GM23248 (cell line): ENCODE data around the gene IPO11. TPM values are rescaled to one million over a fixed set of nuclear protein-coding genes. Genes with fewer than 3 reads are reported as not detected.

ENCODE experiments used
- DNase-seq: peaks from one replicate; pipeline ENCODE4 v3.0.0-alpha.2; 2015
- H2AFZ ChIP-seq: fragments of 200-600 bp; sonication (generic); 2 replicates; pipeline ENCODE4 v1.6.1; 2016; ENCODE audit warnings: antibody characterized with exemption
- H3F3A ChIP-seq: fragments of 200-600 bp; sonication (generic); 2 replicates; pipeline ENCODE4 v1.6.1; 2016; ENCODE audit warnings: mild to moderate bottlenecking, antibody characterized with exemption, mixed run types; ENCODE audit not compliant: insufficient read depth
- H3K27ac ChIP-seq: fragments of 200-600 bp; sonication (generic); 2 replicates; pipeline ENCODE4 v1.5.1; 2016; ENCODE audit warnings: mild to moderate bottlenecking
- H3K27me3 ChIP-seq: fragments of 200-600 bp; sonication (generic); replicated peaks from 2 replicates; pipeline ENCODE4 v1.6.1; 2016; ENCODE audit warnings: mild to moderate bottlenecking; ENCODE audit not compliant: insufficient read depth
- H3K36me3 ChIP-seq: fragments of 200-600 bp; sonication (generic); 2 replicates; pipeline ENCODE4 v1.6.1; 2016; ENCODE audit warnings: low read depth, mild to moderate bottlenecking
- H3K4me1 ChIP-seq: fragments of 200-600 bp; sonication (generic); 2 replicates; pipeline ENCODE4 v1.6.1; 2016; ENCODE audit warnings: mild to moderate bottlenecking; ENCODE audit not compliant: insufficient read depth
- H3K4me2 ChIP-seq: fragments of 200-600 bp; sonication (generic); one replicate; pipeline ENCODE4 v1.6.1; 2016; ENCODE audit warnings: mild to moderate bottlenecking; ENCODE audit not compliant: unreplicated experiment
- H3K4me3 ChIP-seq: fragments of 200-600 bp; sonication (generic); 2 replicates; pipeline ENCODE4 v1.5.1; 2016; ENCODE audit warnings: mild to moderate bottlenecking
- H3K79me2 ChIP-seq: fragments of 200-600 bp; sonication (generic); 2 replicates; pipeline ENCODE4 v1.6.1; 2016; ENCODE audit warnings: mild to moderate bottlenecking; ENCODE audit not compliant: insufficient read depth
- H3K9ac ChIP-seq: fragments of 200-600 bp; sonication (generic); 2 replicates; pipeline ENCODE4 v1.6.1; 2016; ENCODE audit warnings: mild to moderate bottlenecking
- H3K9me2 ChIP-seq: fragments of 200-600 bp; sonication (generic); 2 replicates; pipeline ENCODE4 v1.6.1; 2016; ENCODE audit warnings: mixed run types, mild to moderate bottlenecking, moderate library complexity; ENCODE audit not compliant: insufficient read depth
- H3K9me3 ChIP-seq: fragments of 200-600 bp; sonication (generic); one replicate; pipeline ENCODE4 v1.6.1; 2017; ENCODE audit warnings: low read depth
- H4K20me1 ChIP-seq: fragments of 200-600 bp; sonication (generic); 2 replicates; pipeline ENCODE4 v1.6.0; 2016; ENCODE audit not compliant: insufficient read depth
- EZH2 ChIP-seq: fragments of 200-600 bp; sonication (generic); IDR thresholded peaks from 2 replicates; pipeline ENCODE4 v1.6.1; 2018; ENCODE audit warnings: antibody characterized with exemption, mild to moderate bottlenecking; ENCODE audit not compliant: insufficient read depth, poor library complexity, severe bottlenecking
- EZH2phosphoT487 ChIP-seq: fragments of 200-600 bp; sonication (generic); IDR thresholded peaks from 2 replicates; pipeline ENCODE4 v1.6.1; 2018; ENCODE audit warnings: antibody characterized with exemption, moderate library complexity, mild to moderate bottlenecking, low read depth; ENCODE audit not compliant: insufficient read depth
- WGBS, 2 experiments: methylation state at CpG; one replicate each; pipeline ENCODE4 v1.1.6; 2015 to 2017; ENCODE audit warnings: low lambda C conversion rate in 2 of 2, low coverage in 1 of 2; ENCODE audit errors: missing lambda C conversion rate in 2 of 2; 5-methylcytosine and 5-hydroxymethylcytosine counted together
- in situ Hi-C: fragments of 300-500 bp; cut with MboI; formaldehyde crosslinking; loops from 2 replicates; pipeline ENCODE4 v1.15.0; 2020
- polyA plus RNA-seq: library from polyadenylated mRNA; unstranded; fragments of >200 nt; fragmentation: Nextera tagmentation; extraction: Ambion mirVana; gene quantifications from 2 replicates; pipeline ENCODE4 v1.2.1, GENCODE V29; 2016
- total RNA-seq: library from RNA; depleted of rRNA; stranded (reverse); fragments of >200 nt; shearing (Covaris generic); gene quantifications from 2 replicates; pipeline ENCODE4 v1.2.3, GENCODE V29; 2014

Gene IPO11
- total and polyA plus RNA-seq, 2 experiments from 2014 or later = 19.9 to 26.5 TPM

GRCh38 chr5:62627121-62627520 lies 214.6 kb downstream of the IPO11 start:
- in situ Hi-C loops = no loop called here
- no peaks in the 10 kb centered on the region for H3K36me3 ChIP-seq

GRCh38 chr5:62627901-62628300 lies 215.3 kb downstream of the IPO11 start:
- in situ Hi-C loops = no loop called here
- H3K27me3 ChIP-seq = no peaks in the 10 kb centered on the region
- WGBS, 2 experiments = 94 to 96% methylated on average over 5 of the region's 5 CpGs
- no peaks in the 10 kb centered on the region for H3K9me3 ChIP-seq
- no peak overlapping the region for H3K9ac ChIP-seq
- TF ChIP-seq EZH2phosphoT487 (no peak), EZH2 (no peak)
- no peaks in the 10 kb centered on the region for H3K4me1 ChIP-seq
- H3K36me3 ChIP-seq = no peaks in the 10 kb centered on the region
- H3K9me2 ChIP-seq = no peaks in the 10 kb centered on the region
- H2AFZ ChIP-seq = no peak overlapping the region
- H3K27ac ChIP-seq = no peak overlapping the region
- no peak overlapping the region for H3K4me2 ChIP-seq
- H3K79me2 ChIP-seq = no peaks in the 10 kb centered on the region
- no peak overlapping the region for H3K4me3 ChIP-seq
- no peaks in the 10 kb centered on the region for H3F3A ChIP-seq
- no peak for DNase-seq
- H4K20me1 ChIP-seq = no peaks in the 10 kb centered on the region

More at GRCh38 chr5:62627121-62627520, 214.6 kb downstream of the IPO11 start:
- no peaks in the 10 kb centered on the region for H3K9me3 ChIP-seq
- no peak overlapping the region for H3K4me2 ChIP-seq
- H2AFZ ChIP-seq = no peak overlapping the region
- H3K27me3 ChIP-seq = no peaks in the 10 kb centered on the region
- H3K9me2 ChIP-seq = no peaks in the 10 kb centered on the region
- no peak for TF ChIP-seq EZH2phosphoT487
- TF ChIP-seq EZH2 = no peak
- no peaks in the 10 kb centered on the region for H4K20me1 ChIP-seq
- H3K79me2 ChIP-seq = no peaks in the 10 kb centered on the region
- H3F3A ChIP-seq = no peaks in the 10 kb centered on the region
- no peaks in the 10 kb centered on the region for H3K4me1 ChIP-seq
- no peak overlapping the region for H3K27ac ChIP-seq
- WGBS, 2 experiments = 72 to 80% methylated on average over 3 of the region's 3 CpGs
- H3K9ac ChIP-seq = no peak overlapping the region
- H3K4me3 ChIP-seq = no peak overlapping the region
- DNase-seq = no peak

- DNase-seq = no peak
- 40 to 45% methylated on average over 3 of the region's 3 CpGs for WGBS, 2 experiments
- H4K20me1 ChIP-seq = no peaks in the 10 kb centered on the region
- no peaks in the 10 kb centered on the region for H3K27me3 ChIP-seq
- no peak for TF ChIP-seq EZH2
- TF ChIP-seq EZH2phosphoT487 = no peak
- H3K4me1 ChIP-seq = no peaks in the 10 kb centered on the region
- no peaks in the 10 kb centered on the region for H3K36me3 ChIP-seq
- H3K9ac ChIP-seq = no peak overlapping the region
- H3F3A ChIP-seq = no peaks in the 10 kb centered on the region
- H3K79me2 ChIP-seq = no peaks in the 10 kb centered on the region
- H2AFZ ChIP-seq = no peak overlapping the region
- no peak overlapping the region for H3K4me2 ChIP-seq
- H3K9me3 ChIP-seq = no peaks in the 10 kb centered on the region
- no peak overlapping the region for H3K4me3 ChIP-seq
- H3K27ac ChIP-seq = no peak overlapping the region
- H3K9me2 ChIP-seq = no peaks in the 10 kb centered on the region
- in situ Hi-C loops = no loop called here
Observed at GRCh38 chr5:62631909-62632580, 219.5 kb downstream of the IPO11 start.

GRCh38 chr5:62633243-62633642 lies 220.7 kb downstream of the IPO11 start:
- H3K9me2 ChIP-seq = no peaks in the 10 kb centered on the region
- no peaks in the 10 kb centered on the region for H3K9me3 ChIP-seq
- H3K4me2 ChIP-seq = no peak overlapping the region
- no peaks in the 10 kb centered on the region for H3K27me3 ChIP-seq
- no peaks in the 10 kb centered on the region for H4K20me1 ChIP-seq
- no peak overlapping the region for H2AFZ ChIP-seq
- H3K27ac ChIP-seq = no peak overlapping the region
- no peaks in the 10 kb centered on the region for H3K4me1 ChIP-seq
- DNase-seq = no peak
- no peaks in the 10 kb centered on the region for H3K36me3 ChIP-seq
- no peak overlapping the region for H3K4me3 ChIP-seq
- no peaks in the 10 kb centered on the region for H3F3A ChIP-seq
- in situ Hi-C loops = no loop called here
- H3K79me2 ChIP-seq = no peaks in the 10 kb centered on the region
- no peak overlapping the region for H3K9ac ChIP-seq
- no peak for TF ChIP-seq EZH2phosphoT487
- no peak for TF ChIP-seq EZH2

- Histone ChIP-seq H3K9me2 (no peaks in the 10 kb centered on the region), H3K9me3 (no peaks in the 10 kb centered on the region), H3K9ac (no peak overlapping the region), H2AFZ (no peak overlapping the region), H3K36me3 (no peaks in the 10 kb centered on the region), H3F3A (no peaks in the 10 kb centered on the region), H3K4me3 (no peak overlapping the region), H3K4me1 (no peaks in the 10 kb centered on the region), H3K4me2 (no peak overlapping the region), H4K20me1 (no peaks in the 10 kb centered on the region), H3K79me2 (no peaks in the 10 kb centered on the region), H3K27ac (no peak overlapping the region), H3K27me3 (no peaks in the 10 kb centered on the region)
- 85 to 87% methylated on average over 4 of the region's 4 CpGs for whole genome bisulfite sequencing, 2 experiments
- no peak for DNase-seq
- in situ Hi-C loops = no loop called here
- TF ChIP-seq EZH2 = no peak
- TF ChIP-seq EZH2phosphoT487 = no peak
Observed at GRCh38 chr5:62640446-62640845, 227.9 kb downstream of the IPO11 start.
